BLaER1 (cell line): ENCODE data around the gene PIH1D1.

ENCODE experiments used
- H3K27ac ChIP-seq: shearing (Covaris generic); formaldehyde crosslinking; 2 replicates; pipeline ENCODE4 v1.8.1; 2022
- H3K27me3 ChIP-seq: shearing (Covaris generic); formaldehyde crosslinking; 2 replicates; pipeline ENCODE4 v1.8.1; 2022
- H3K36me3 ChIP-seq: shearing (Covaris generic); formaldehyde crosslinking; 2 replicates; pipeline ENCODE4 v1.8.1; 2022
- H3K4me1 ChIP-seq: shearing (Covaris generic); formaldehyde crosslinking; 2 replicates; pipeline ENCODE4 v1.8.1; 2022
- H3K4me2 ChIP-seq: shearing (Covaris generic); formaldehyde crosslinking; 2 replicates; pipeline ENCODE4 v1.8.1; 2022
- H3K4me3 ChIP-seq: shearing (Covaris generic); formaldehyde crosslinking; 2 replicates; pipeline ENCODE4 v1.8.1; 2022
- H3K9ac ChIP-seq: shearing (Covaris generic); formaldehyde crosslinking; 2 replicates; pipeline ENCODE4 v1.8.1; 2022
- H3K9me3 ChIP-seq: shearing (Covaris generic); formaldehyde crosslinking; 2 replicates; pipeline ENCODE4 v1.8.1; 2022
- H4K20me1 ChIP-seq: shearing (Covaris generic); formaldehyde crosslinking; 2 replicates; pipeline ENCODE4 v1.8.1; 2022
- Cebpa-rat ChIP-seq: shearing (Covaris generic); IDR thresholded peaks from 2 replicates; pipeline ENCODE4 v1.8.1; 2022

The PIH1D1 gene

DNA sequence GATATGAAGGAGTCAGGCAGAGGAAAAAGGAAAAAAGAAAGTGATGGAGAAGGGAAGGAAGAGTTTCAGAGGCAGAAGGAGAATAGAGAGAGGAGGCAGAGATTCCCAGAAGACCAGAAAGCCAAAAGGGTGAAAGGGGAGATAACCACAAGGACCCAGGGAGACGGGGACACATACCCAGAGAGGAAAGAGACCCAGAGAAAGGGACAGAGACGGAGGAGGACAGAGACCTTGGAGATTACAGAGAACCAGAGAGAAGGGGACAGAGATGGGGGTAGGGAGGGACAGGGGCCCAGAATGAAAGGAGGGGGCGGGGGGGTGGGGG lies 29.8 kb downstream of the PIH1D1 start:
- H3K4me2 ChIP-seq: no peak overlapping the region
- no peak overlapping the region for H3K27ac ChIP-seq
- peaks cover 81% of the 10 kb centered on the region for H3K4me1 ChIP-seq

DNA sequence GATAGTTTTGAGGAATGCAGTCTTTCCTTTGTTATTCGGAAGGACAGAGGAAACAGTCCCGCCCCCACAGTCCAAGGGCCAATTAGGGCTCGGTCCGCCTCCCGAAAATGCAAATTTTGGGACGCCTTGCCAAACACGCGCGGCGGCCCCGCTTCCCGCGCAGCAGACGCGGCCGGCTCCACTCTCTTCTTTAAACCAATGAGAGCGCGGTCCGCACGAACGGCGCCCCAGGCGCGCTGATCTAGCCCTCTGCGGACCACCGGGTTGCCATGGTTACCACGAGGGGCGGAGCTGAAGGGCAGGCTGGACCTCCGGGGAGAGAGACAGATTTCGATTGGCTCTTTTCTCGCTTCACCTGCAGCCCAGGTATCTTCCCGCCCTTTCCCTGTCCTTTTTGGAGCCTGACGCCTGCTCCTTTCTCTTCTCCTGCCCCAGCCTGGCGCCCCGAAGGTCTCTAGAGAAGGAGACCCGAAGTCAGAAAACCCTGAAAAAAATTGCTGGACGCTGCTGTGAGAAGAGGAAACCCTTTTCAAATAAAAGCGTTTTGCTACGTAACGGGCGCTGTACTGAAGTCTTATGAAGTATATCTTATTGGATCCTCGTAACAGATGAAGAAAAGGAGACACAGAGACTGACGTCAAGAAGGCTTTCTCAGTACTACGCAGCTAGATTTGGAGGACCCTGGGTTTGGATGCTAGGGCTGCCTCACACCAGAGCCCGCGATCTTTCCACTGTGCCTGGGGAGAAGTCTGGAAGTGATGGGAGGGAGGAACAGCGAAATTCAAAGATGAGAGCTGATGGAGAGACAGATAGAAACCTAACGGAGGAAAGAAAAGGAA lies 30.4 kb downstream of the PIH1D1 start:
- no peak overlapping the region for H3K9ac ChIP-seq

More for the DNA sequence above, 29.8 kb downstream of the PIH1D1 start:
- peaks cover 83% of the 10 kb centered on the region for H3K27me3 ChIP-seq
- H3K36me3 ChIP-seq: no peaks in the 10 kb centered on the region
- no peak overlapping the region for H3K9ac ChIP-seq
- no peak for TF ChIP-seq Cebpa-rat
- H3K9me3 ChIP-seq: no peaks in the 10 kb centered on the region; the same call in 1 of the 2 replicates
- no peak overlapping the region for H3K4me3 ChIP-seq
- peaks cover 20% of the 10 kb centered on the region for H4K20me1 ChIP-seq

DNA sequence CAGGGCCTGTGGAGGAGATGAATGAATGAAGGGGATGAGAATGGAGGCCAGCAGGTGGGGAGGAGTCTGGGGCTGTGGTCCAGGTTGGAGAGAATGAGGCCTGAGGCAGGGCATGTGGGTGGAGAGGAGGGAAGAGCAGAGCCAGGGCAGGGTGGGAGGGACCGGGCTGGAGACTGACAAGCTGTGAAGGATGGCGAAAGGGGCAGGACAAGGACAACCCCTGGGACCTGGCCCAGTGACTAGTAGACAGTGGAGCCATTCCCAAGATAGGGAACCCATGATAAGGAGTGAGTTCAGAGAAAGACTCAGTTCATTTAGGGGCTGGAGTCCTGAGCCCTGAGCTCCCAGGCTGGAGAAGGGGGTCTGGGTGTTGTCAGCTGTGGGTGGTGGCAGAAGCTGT lies 31.4 kb downstream of the PIH1D1 start:
- no peak overlapping the region for H3K4me3 ChIP-seq
- no peak for TF ChIP-seq Cebpa-rat
- peaks cover 8% of the 10 kb centered on the region for H4K20me1 ChIP-seq
- H3K9me3 ChIP-seq: no peaks in the 10 kb centered on the region; the same call in 1 of the 2 replicates
- peaks cover 81% of the 10 kb centered on the region for H3K4me1 ChIP-seq
- H3K27me3 ChIP-seq: peaks cover 67% of the 10 kb centered on the region
- H3K9ac ChIP-seq: no peak overlapping the region
- H3K36me3 ChIP-seq: no peaks in the 10 kb centered on the region
- peak overlapping the region; percentile 95; the same call in 1 of the 2 replicates for H3K4me2 ChIP-seq
- no peak overlapping the region for H3K27ac ChIP-seq

More for the DNA sequence above, 30.4 kb downstream of the PIH1D1 start:
- Histone ChIP-seq H3K4me2 (no peak overlapping the region), H3K4me3 (peak overlapping the region; percentile 43; the same call in 1 of the 2 replicates), H3K4me1 (peaks cover 81% of the 10 kb centered on the region), H3K27me3 (peaks cover 77% of the 10 kb centered on the region), H3K9me3 (no peaks in the 10 kb centered on the region; the same call in 1 of the 2 replicates), H3K27ac (no peak overlapping the region), H3K36me3 (no peaks in the 10 kb centered on the region), H4K20me1 (peaks cover 18% of the 10 kb centered on the region)
- no peak for TF ChIP-seq Cebpa-rat

DNA sequence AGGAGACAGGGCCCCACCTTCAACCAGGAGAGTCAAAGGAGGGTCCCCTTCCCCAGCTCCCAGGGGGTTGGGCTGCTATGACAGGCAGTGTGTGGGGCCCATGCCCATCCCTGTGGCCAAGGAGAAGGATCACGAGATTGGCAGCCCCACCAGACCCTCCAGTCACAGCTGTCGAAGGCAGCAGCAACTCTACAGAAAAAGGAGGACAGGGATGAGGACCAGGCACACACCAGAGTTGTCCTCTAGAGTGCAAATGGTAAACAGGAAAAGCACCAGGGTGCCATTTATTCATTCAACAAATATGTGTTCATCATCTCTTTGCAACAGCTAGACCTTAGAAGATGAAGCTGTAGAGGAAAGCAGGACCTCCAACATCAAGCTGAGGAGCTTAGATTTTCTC lies 32.4 kb downstream of the PIH1D1 start:
- peak overlapping the region; percentile 95 for H3K4me2 ChIP-seq
- H3K9me3 ChIP-seq: no peaks in the 10 kb centered on the region; the same call in 1 of the 2 replicates
- H3K27ac ChIP-seq: no peak overlapping the region
- H3K9ac ChIP-seq: no peak overlapping the region
- no peaks in the 10 kb centered on the region for H3K36me3 ChIP-seq
- peaks cover 56% of the 10 kb centered on the region for H3K27me3 ChIP-seq
- TF ChIP-seq Cebpa-rat: no peak
- peaks cover 84% of the 10 kb centered on the region for H3K4me1 ChIP-seq
- peaks cover 8% of the 10 kb centered on the region for H4K20me1 ChIP-seq
- no peak overlapping the region for H3K4me3 ChIP-seq

DNA sequence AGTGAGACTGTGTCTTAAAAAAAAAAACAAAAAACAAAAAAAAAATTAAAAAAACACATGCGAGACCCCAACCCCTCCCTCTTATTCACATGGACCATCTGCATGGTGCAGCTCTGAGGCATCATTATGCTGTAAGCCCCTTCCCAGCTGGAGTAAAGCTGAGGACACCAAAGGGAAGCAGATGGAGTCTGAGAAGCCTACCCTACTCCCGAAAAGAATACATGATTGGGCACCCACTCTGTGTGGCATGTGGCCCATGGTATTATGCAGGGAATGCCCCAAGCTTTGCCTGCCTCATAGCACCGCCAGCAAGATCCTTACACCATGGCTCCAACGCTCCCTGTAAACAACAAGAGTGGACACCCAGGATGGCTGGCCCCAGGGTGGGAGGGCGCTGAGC lies 33.1 kb downstream of the PIH1D1 start:
- H3K27me3 ChIP-seq: peaks cover 50% of the 10 kb centered on the region
- no peaks in the 10 kb centered on the region; the same call in 1 of the 2 replicates for H3K9me3 ChIP-seq
- peak overlapping the region; percentile 77 for H3K27ac ChIP-seq
- H3K4me1 ChIP-seq: peaks cover 84% of the 10 kb centered on the region
- TF ChIP-seq Cebpa-rat: no peak
- no peaks in the 10 kb centered on the region for H3K36me3 ChIP-seq
- H3K4me3 ChIP-seq: no peak overlapping the region
- H3K9ac ChIP-seq: no peak overlapping the region
- H3K4me2 ChIP-seq: peak overlapping the region; percentile 95
- peaks cover 7% of the 10 kb centered on the region for H4K20me1 ChIP-seq

DNA sequence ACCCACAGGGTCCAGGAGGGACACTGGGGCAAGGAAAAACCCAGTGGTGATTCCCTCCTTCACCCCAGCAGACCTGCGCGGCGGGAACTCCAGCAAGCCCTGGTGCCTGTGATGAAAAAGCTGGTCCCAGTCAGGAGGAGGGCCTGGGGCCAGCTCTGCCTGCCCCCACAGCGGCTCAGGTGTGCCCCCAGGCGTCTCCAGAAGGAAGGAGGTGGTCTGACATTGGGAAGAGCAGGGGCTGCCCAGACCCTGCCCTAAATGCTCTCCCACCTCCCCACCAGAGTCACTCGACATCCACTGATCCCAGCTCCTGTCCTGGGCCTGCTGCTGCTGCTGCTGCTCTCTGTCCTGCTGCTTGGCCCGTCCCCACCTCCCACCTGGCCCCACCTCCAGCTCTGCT lies 34.5 kb downstream of the PIH1D1 start:
- Histone ChIP-seq H3K4me3 (no peak overlapping the region), H3K9ac (peak overlapping the region; percentile 40; the same call in 1 of the 2 replicates), H3K9me3 (no peaks in the 10 kb centered on the region; the same call in 1 of the 2 replicates), H3K27me3 (peaks cover 35% of the 10 kb centered on the region), H4K20me1 (no peaks in the 10 kb centered on the region), H3K4me1 (peaks cover 84% of the 10 kb centered on the region), H3K4me2 (peak overlapping the region; percentile 95), H3K36me3 (no peaks in the 10 kb centered on the region), H3K27ac (peak overlapping the region; percentile 77)
- TF ChIP-seq Cebpa-rat: no peak

- Histone ChIP-seq H4K20me1 (no peaks in the 10 kb centered on the region), H3K27me3 (peaks cover 23% of the 10 kb centered on the region), H3K4me1 (peaks cover 90% of the 10 kb centered on the region), H3K4me2 (peak overlapping the region; percentile 95), H3K4me3 (peak overlapping the region; percentile 50; the same call in 1 of the 2 replicates), H3K27ac (peak overlapping the region; percentile 70), H3K9ac (0 out of 2 replicates have a peak overlapping the region, but pooled peaks have one; percentile 61), H3K9me3 (no peaks in the 10 kb centered on the region; the same call in 1 of the 2 replicates), H3K36me3 (no peaks in the 10 kb centered on the region)
- no peak for TF ChIP-seq Cebpa-rat
These were observed 35.8 kb downstream of the PIH1D1 start for GRCh38 chr19:49415810-49416200.

- H3K9me3 ChIP-seq: no peaks in the 10 kb centered on the region
- peak overlapping the region; percentile 70 for H3K27ac ChIP-seq
- H3K4me3 ChIP-seq: peak overlapping the region; percentile 50
- H3K4me2 ChIP-seq: peak overlapping the region; percentile 95
- peak; percentile 65; the same call in 1 of the 2 replicates for TF ChIP-seq Cebpa-rat
- peak overlapping the region; percentile 61 for H3K9ac ChIP-seq
- peaks cover 95% of the 10 kb centered on the region for H3K4me1 ChIP-seq
- no peaks in the 10 kb centered on the region for H4K20me1 ChIP-seq
- H3K27me3 ChIP-seq: peaks cover 17% of the 10 kb centered on the region
- H3K36me3 ChIP-seq: no peaks in the 10 kb centered on the region
These were observed 36.4 kb downstream of the PIH1D1 start for GRCh38 chr19:49415102-49415809.

DNA sequence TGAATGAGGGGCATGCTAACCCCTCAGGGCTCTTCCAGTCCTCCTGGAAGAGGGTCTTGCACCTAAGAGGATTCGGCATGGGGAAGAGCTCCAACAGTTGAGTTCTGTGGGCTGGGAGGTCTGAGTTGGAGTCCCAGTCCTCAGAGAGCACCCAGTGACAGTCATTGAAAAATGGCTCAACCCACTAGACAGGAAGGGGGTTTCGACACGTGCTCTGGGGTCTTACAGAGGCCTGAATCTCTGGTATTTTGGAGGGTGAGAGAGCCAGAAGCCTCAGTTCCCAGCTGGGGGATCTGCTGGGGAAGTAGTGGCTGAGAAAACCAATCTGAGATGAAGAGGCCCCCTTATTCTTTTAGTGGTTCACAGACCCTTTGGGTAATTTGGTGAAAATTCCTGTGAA lies 37.4 kb downstream of the PIH1D1 start:
- Histone ChIP-seq H4K20me1 (no peaks in the 10 kb centered on the region), H3K4me3 (peak overlapping the region; percentile 50; the same call in 1 of the 2 replicates), H3K27ac (peak overlapping the region; percentile 70), H3K9ac (peak overlapping the region; percentile 61; the same call in 1 of the 2 replicates), H3K9me3 (no peaks in the 10 kb centered on the region), H3K36me3 (no peaks in the 10 kb centered on the region), H3K4me2 (peak overlapping the region; percentile 95), H3K27me3 (peaks cover 7% of the 10 kb centered on the region), H3K4me1 (peaks cover 100% of the 10 kb centered on the region)
- no peak for TF ChIP-seq Cebpa-rat

GRCh38 chr19:49413348-49413747 lies 38.3 kb downstream of the PIH1D1 start:
- Histone ChIP-seq H4K20me1 (no peaks in the 10 kb centered on the region), H3K4me1 (peaks cover 100% of the 10 kb centered on the region), H3K36me3 (no peaks in the 10 kb centered on the region), H3K9me3 (no peaks in the 10 kb centered on the region), H3K27ac (peak overlapping the region; percentile 70), H3K27me3 (no peaks in the 10 kb centered on the region), H3K9ac (peak overlapping the region; percentile 25; the same call in 1 of the 2 replicates), H3K4me2 (peak overlapping the region; percentile 95), H3K4me3 (no peak overlapping the region)
- TF ChIP-seq Cebpa-rat: no peak
